GF-D8 (cell line): Measurements from ENCODE around the gene AMMECR1.
A peak's percentile ranks its signal among the peaks of the same experiment; 100 is the strongest.
"Not testable (repeated sequence)": the region's sequence is repeated elsewhere in the genome, so short reads cannot be mapped to it uniquely, and the experiment has no call there.

ENCODE experiments used
- DNase-seq: peaks from one replicate; lab custom pipeline; 2025; lab: John Stamatoyannopoulos, UW

AMMECR1 gene

GRCh38 chrX:110170029-110170428 is 147.9 kb downstream of the AMMECR1 start:
- no peak for DNase-seq

GRCh38 chrX:110168585-110168984 is 149.3 kb downstream of the AMMECR1 start:
- no peak for DNase-seq

GRCh38 chrX:110167952-110168451 is 149.9 kb downstream of the AMMECR1 start:
- no peak for DNase-seq

GRCh38 chrX:110163488-110163887 is 154.4 kb downstream of the AMMECR1 start:
- no peak for DNase-seq

GRCh38 chrX:110162867-110163266 is 155.0 kb downstream of the AMMECR1 start:
- no peak for DNase-seq

- DNase-seq, result no peak
Measured at GRCh38 chrX:110162131-110162530, 155.8 kb downstream of the AMMECR1 start.

GRCh38 chrX:110161361-110161686 is 156.6 kb downstream of the AMMECR1 start:
- DNase-seq, result no peak

- no peak for DNase-seq
Measured at GRCh38 chrX:110159865-110160264, 158.0 kb downstream of the AMMECR1 start.

GRCh38 chrX:110159235-110159634 is 158.7 kb downstream of the AMMECR1 start:
- DNase-seq, result no peak

- no peak for DNase-seq
Measured at GRCh38 chrX:110157444-110157843, 160.4 kb downstream of the AMMECR1 start.

- DNase-seq, result no peak
Measured at GRCh38 chrX:110156167-110156754, 161.6 kb downstream of the AMMECR1 start.

- no peak for DNase-seq
Measured at GRCh38 chrX:110155759-110156158, 162.1 kb downstream of the AMMECR1 start.

- not testable (repeated sequence) for DNase-seq
Measured at GRCh38 chrX:110154328-110154727, 163.6 kb downstream of the AMMECR1 start.

GRCh38 chrX:110153896-110154295 is 164.0 kb downstream of the AMMECR1 start:
- DNase-seq, result no peak

- no peak for DNase-seq
Measured at GRCh38 chrX:110153244-110153643, 164.6 kb downstream of the AMMECR1 start.

- no peak for DNase-seq
Measured at GRCh38 chrX:110146521-110146920, 171.4 kb downstream of the AMMECR1 start.

- peak; percentile 4 for DNase-seq
Measured at GRCh38 chrX:110145854-110146253, 172.0 kb downstream of the AMMECR1 start.

GRCh38 chrX:110145311-110145710 is 172.6 kb downstream of the AMMECR1 start:
- DNase-seq, result no peak
